Right renal cortex interstitium (tissue), 3 donors: Measurements from ENCODE around the gene BRSK1. TPM values are rescaled to one million over a fixed set of nuclear protein-coding genes. Genes with fewer than 3 reads are reported as not detected.
"Not testable (repeated sequence)": the region's sequence is repeated elsewhere in the genome, so short reads cannot be mapped to it uniquely, and the experiment has no call there.

ENCODE experiments used
- DNase-seq, 3 donors: peaks; one replicate each; pipeline ENCODE4 v3.0.0-alpha.2; 2013; ENCODE audit warnings: low read depth in 3 of 3, low spot score in 2 of 3
- polyA plus RNA-seq, 3 donors: library from polyadenylated mRNA; unstranded; fragments of 120-200 nt; gene quantifications; one replicate each; pipeline ENCODE4 v1.2.1, GENCODE V29; 2013; ENCODE audit not compliant: insufficient read length in 3 of 3

Gene BRSK1
- polyA plus RNA-seq, 3 donors, result 11.5 to 13.1 (median 11.8) TPM

DNA sequence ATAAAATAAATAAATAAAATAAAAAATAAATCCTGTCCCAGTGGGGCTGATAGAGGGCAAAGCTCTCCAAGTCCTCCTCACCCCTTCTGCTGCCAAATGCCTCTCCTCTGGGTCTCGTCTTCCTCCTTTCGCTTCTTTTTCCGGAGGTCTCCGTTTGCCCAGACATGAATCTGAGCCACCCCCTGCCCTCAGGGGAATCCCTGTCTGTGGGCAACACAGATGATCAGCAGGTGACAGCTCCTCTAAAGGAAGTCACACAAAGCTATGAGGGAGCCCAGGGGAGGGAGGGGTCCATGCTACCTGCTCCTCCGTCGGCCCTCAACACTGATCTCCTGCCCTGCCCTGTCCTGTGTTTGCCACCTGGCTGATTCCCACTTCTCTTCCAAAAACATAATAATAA is 40.9 kb downstream of the BRSK1 start:
- DNase-seq, result no peak

DNA sequence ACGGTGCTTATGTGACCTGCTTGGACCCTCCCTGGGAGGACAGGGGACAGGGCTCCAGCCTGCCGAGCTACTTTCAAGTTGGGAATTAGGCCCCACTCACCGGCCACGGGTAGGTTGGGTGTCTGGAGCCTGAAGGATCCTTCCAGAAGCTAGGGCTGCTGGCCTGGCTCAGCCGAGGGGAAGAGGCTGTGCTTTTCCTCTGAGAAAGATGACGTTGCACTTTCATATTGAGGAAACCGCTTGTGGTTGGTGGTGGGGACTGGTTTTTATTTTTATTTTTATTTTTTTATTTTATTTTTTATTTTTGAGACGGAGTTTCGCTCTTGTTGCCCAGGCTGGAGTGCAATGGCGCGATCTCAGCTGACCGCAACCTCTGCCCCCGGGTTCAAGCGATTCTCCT is 41.4 kb downstream of the BRSK1 start, which contains the start of gene TMEM150B:
Gene TMEM150B, minus strand, starts transcription at position 170 of the 400 bp plus-strand sequence. CDS start 4,305 bp downstream, outside the sequence.
- no peak for DNase-seq

DNA sequence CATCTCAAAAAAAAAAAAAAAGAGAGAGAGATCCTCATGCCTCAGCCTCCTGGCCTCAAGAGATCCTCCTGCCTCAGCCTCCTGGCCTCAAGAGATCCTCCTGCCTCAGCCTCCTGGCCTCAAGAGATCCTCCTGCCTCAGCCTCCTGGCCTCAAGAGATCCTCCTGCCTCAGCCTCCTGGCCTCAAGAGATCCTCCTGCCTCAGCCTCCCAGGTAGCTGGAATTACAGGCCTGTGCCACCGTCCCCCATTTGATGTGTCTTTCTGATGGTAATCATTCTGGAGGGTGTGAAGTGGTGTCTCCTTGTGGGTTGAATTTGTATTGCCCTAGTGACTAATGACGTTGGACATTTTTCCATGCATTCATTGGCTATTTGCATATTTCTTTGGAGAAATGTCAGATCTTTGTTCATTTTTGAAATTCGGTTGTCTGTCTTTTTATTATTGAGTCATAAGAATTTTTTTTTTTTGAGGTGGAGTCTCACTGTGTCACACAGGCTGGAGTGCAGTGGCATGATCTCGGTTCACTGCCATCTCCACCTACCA is 45.0 kb downstream of the BRSK1 start:
- not testable (repeated sequence) for DNase-seq

DNA sequence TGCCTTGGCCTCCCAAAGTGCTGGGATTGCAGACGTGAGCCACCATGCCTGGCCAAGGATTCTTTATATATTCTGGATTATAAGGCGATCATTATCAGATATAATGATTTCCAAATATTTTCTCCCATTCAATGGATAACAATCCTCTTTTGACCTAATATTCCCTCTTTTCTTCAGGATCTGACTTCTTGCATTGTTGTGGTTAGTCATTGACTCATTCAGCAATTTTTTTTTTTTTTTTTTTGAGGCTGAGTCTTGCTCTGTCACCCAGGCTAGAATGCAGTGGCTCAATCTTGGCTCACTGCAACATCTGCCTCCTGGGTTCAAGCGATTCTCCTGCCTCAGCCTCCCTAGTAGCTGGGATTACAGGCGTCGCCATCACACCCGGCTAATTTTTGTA is 46.0 kb downstream of the BRSK1 start:
- DNase-seq, result not testable (repeated sequence)

DNA sequence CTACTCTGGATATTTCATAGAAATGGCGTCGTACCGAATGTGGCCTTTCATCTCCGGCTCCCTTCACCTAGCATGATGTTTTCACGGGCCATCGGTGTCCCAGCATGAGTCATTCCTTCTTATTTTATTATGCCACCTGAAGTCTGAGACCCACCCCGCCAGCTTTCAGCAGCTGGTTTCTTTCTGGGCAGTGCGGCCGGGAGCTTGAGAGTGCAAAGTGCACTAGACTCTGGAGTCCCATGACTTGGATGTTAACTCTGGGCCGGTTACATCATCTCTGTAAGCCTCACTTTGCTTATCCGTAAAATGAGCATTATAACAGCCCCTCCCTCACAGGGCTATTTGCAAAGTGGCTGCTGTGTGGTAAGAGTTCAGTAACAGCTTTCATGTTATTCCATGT is 50.1 kb downstream of the BRSK1 start:
- no peak for DNase-seq

DNA sequence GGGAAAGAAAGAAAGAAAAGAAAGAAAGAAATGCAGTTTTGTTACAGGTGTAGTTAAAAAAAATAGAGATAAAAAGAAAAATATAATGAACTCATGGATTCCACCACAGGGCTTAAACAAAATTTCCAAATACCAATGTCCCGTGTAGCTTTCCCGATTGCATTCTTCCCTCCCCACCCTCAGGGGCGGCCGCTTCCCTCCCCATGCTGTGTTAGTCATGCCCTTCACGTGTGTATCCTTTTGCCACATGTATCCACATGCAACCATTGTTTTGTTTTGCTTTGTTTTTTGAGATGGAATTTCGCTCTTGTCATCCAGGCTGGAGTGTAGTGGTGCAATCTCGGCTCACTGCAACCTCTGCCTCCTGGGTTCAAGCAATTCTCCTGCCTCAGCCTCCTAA is 52.3 kb downstream of the BRSK1 start:
- DNase-seq, result no peak

DNA sequence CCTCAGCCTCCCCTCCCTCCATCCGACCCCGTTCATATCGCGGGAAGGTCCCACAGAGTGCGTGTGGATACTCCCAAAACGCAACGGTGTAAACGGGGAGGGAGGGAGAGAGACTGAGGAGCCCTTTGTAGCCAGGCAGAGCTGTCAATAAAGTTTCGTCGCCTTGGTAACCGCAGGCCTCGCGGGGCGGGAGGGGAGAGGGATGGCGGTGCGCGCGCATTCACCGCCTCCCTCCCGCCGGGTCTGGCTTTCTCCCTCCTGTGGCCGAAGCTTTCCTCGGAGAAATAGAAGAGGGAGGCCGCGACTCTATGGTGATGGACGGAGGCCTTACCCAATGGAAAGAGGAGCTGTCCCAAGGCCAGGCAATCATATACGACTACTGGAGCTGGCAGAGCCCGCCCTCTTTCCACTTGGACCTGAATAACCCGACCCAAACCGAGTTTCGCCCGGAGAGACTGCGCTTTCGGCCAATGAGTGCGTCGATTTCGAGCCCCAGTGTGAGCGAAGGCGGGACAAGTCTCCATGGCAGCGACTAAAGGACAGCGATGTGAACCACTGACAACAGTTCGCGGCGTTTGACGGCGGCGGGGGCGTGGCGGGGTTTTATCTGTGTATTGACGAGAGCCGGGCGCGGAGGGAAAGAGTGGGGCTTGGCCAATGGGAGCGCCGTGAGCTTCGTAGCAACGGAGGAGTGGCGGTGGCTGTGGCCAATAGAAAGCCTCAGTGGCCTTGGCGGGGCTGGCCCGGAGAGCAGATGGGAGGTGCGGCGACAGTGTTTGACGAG is 55.5 kb downstream of the BRSK1 start, which contains the start of gene KMT5C:
Gene KMT5C, plus strand, starts transcription at position 772 of the 784 bp plus-strand sequence. CDS start 2,061 bp downstream, outside the sequence.
- peak; percentile 100 for DNase-seq

DNA sequence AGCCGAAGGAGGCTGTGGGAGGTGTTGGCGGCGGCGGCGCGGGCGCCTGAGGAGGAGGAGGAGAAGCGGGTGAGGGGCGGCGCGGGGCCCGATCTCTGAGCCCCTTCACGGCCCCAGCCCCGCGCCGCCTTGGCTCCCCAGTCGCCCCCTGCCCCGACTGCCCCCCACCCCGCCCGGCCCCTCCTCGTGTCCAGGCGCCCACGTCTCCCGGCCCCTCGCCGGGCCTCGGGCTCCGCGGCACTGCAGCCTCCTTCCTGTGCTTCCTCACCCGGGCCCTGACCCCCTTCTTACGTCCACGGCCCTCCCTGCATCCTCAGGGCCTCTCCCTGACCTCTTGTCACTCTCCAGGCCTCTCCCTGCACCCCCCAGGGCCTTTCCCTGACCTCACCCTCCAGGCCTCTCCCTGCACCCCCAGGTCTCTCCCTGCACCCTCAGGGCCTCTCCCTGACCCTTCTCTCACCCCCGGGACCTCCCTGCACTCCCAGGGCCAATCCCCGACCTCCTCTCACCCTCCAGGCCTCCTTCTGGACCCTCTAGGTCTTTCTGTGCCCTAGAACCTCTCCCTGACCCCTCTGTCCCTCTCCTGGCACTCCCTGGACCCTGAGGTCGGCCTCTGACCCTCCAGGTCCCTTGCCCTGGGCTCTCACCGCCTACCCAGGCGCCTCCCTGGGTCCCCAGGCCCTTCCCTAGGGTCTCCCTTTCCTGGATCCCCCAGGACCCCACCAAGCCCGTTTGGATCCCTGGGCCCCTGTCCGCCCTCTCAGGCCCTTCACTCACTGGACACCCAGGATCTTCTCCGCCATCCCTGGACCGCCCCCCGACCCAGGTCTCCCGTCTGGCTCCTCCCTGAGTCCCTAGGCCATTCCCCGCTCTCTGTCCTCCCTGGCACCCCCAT is 56.3 kb downstream of the BRSK1 start:
- no peak for DNase-seq

DNA sequence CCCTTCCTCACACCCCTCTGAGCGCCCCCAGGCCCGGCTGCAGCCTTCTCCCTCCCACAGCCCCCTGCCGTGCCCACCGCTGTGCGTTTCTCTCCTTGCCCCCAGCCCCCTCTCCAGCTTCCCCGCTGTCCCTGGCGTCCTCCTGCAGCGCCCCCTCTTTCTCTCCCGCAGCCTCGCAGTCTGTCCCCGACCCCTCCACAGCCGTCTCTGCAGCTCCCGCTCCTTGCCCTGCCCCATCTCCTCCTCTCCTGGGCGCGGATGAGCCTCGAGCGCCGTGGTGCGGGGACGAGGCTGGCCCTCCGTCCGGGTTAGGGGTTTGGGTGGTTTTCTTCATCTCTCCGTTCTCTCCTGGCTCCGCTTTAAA is 57.0 kb downstream of the BRSK1 start:
- DNase-seq, result no peak

DNA sequence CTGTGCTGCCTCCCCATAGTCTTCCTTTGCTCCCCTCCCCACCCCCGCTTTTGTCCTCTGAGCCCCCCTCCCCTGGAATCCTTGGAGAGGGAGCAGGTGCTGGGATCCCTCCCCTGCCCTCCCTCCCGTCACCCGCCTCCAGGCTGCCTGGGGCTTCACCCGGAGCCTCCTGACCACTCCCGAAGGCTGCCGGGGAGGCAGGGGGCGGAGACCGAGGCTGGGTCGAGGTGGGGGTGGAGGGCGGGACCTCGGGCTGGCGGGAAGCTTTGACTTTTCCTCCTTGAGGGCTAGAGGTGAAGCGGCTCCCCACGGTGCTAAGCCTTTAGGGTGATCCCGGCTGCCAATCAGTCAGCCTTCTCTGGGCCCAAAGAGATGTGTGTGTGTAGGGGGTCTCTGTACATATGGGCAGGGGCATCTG is 57.4 kb downstream of the BRSK1 start:
- DNase-seq, result no peak

DNA sequence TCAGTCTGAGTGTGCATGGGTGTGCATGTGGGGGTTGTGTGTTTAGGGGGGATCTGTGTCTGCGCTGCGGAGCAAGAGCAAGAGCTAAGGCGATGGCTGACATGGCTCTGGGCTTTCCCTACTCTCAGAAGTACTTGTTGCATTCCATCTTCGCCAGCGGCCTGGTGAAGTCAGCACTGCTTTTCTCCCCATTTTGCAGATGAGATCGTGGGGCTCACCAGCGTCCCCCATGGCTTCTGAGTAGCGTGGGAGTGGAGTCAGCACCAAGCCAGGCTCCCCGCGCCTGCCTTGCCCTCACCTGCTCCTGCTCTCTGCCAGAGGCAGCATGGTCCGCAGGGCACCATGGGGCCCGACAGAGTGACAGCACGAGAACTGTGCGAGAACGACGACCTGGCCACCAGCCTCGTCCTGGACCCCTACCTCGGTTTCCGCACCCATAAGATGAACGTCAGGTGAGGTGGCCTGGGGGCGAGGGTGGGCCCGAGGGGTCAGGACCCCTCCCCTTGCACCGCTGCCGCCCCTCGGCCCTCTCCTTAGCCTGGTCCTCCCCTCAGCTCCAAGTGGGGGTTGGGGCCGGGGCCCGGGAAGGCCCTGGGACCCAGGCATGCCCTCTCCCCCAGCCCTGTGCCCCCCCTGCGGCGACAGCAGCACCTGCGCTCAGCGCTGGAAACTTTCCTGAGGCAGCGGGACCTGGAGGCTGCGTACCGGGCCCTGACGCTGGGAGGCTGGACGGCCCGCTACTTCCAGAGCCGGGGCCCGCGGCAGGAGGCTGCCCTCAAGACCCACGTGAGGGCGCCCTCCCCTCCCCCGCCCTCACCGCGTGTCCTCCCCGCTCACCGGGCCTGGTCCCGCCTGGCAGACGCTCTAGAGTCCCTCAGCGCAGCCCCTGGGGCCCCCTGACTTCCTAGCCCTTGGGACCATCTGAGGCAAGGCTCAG is 58.1 kb downstream of the BRSK1 start:
- DNase-seq, result no peak

DNA sequence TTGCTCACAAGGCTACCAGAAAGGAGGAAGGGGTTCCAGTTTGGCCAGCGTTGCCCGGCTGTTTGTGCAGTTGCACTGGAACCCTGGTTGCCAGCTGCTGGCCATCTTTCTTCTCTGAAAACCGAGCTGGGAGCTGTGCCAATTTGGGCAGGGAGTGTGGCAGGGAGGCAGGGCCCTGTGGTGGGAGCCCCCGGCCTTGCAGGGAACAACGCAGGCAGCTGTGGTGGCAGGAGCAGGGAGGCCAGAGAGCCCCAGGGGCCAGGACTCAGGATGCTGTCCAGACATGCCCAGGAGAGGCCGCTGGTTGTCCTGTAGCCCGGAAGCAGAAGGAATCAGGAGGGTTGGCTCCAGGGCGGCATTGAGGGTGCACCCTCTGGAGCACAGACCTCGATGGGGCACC is 60.6 kb downstream of the BRSK1 start:
- DNase-seq, result no peak

DNA sequence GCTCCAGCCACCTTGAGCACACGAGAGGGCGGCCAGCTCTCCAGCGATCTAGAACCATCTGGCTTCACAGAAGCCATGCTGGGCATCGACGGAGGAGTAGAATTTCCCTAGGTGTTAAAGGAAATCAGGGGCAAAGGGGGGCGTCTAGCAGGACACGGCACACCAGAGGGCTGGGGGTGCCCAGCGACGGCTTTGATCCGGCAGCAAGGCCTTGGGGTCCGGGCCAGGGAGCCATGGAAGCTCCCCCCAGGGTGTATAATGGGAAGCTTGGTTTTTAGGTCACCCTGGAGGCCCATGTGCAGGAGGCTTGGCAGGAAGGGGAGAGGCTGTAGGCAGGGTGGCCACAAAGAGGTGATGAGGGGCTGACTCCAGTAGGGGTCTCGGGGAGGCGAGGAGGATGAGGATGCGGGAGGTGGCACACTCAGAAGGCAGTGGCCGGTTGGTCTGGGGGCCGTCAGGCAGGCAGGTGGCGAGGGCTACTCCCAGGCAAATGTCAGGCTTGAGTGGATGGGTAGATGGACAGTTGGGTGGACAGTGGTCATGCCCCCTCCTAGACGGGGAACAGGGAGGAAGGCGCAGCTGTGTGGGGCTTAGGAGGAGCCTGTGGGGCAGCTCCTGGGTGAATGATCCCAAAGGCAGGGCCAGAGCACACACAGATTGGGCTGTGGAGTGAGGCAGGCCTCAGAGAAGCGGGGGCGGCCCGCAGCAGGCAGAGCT is 61.5 kb downstream of the BRSK1 start:
- no peak for DNase-seq

DNA sequence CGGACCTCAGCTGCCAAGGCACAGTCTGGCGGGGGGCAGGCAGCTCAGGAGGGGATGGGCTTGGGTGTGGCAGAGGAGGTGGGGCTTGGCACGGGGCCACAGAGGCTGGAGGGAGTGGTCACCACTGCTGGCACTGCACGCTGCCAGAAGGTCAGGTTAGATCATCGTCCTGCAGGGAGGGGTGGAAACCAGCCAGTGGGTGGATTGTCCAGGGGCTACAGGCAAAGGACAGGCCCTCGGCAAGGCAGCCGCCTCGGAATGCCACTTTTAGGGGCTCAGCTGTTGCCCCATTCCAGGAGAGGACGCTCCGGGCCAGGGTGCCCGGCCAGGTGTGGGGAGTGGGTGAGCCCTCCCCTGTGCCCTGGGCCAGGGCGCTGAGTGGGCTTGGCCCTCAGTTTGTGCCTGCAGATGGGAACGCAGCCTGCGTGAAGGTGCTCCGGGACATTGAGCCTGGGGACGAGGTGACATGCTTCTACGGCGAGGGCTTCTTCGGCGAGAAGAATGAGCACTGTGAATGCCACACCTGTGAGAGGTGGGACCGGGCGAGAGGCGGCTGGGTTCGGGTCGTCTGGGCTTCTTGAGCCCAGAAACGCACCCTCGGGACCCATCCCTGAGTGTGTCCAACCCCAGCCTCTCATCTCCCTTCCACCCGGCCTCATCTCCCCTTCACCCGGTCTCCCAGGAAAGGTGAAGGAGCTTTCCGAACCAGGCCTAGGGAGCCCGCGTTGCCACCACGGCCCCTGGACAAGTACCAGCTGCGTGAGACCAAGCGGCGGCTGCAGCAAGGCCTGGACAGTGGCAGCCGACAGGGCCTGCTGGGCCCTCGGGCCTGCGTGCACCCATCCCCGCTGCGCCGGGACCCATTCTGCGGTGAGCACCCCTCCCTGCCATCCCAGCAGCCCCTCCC is 62.3 kb downstream of the BRSK1 start:
- no peak for DNase-seq

DNA sequence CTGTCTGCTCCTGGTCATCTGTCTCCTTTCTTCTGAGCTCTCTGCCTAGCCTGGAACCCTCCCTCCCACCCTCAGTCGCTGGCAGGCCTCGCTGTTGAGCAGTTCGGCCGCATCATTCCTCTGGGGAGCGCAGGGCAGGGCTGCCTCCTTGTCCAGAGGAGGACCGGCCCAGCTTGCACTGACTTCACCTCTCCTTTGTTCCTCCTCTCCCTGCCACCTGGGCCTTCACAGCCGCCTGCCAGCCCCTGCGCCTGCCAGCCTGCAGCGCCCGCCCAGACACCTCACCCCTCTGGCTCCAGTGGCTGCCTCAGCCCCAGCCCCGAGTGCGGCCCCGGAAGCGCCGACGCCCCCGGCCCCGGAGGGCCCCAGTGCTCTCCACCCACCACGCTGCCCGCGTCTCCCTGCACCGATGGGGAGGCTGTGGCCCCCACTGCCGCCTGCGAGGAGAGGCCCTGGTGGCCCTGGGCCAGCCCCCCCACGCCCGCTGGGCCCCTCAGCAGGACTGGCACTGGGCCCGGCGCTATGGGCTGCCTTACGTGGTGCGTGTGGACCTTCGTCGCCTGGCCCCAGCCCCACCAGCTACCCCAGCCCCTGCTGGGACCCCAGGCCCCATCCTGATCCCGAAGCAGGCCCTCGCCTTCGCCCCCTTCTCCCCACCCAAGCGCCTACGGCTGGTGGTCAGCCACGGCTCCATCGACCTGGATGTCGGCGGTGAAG is 63.1 kb downstream of the BRSK1 start:
- no peak for DNase-seq

DNA sequence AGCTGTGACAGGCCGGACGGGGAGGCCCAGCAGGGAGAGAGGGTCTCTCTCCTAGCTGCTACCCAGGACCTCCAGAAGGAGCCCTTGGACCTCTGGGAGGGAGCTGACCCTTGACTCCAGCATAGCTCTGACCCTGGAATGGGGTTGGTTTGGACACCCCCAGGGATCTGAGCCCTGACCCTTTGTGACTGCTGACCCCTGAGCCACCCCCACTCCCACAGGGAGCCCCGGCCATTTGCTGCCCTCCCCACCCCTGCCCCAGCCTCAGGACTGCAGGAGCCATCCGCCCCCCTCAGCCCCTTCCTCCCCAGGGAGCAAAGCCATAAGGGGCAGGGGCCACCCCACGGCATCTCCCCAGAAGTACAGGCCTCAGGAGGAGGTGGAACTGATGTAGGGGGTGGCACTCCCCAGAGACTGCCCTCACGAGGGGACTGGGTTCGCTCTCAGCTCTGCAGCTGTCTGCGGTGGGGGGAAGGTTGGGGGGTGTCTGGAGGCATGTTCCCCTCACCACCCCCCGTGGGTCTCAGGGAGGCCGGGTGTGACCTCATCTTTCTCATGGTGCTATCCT is 63.7 kb downstream of the BRSK1 start:
- DNase-seq, result no peak

DNA sequence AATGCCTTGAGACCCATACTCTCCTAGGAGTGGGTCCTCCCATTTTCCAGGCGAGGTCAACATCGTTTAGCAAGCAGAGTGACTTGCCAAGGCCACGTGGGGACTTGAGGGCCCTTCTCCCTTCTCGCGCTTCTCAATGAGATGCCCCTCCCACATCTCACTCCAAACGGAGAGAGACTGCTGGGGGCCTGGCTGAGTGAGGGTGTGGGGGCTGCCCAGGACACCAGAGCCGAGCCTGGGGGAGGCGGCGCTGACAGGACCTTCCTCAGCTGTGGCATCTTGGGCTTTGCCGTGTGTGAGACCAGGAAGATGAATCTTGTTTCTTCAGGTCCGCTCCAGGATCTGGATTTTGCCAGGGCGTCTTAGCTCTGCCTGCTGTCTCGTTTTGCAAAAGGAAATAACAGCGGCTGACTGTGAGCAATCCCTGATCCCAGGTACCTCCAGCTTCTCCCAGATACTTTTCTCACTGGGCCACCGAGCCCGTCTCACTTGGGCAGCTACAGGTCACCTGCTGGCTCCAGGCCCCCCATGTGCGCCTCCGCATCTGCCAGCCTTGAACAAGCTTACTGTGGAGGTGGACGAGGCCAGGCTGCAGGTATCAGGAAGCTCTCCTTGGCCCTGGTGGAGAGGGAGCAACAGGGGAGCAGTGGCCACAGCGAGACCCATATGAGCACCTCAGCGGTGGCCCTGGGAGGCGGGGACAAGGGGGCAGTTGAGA is 64.7 kb downstream of the BRSK1 start:
- no peak for DNase-seq
